Vagina (tissue), 2 donors: ENCODE measurements around the gene PTPRM.

Experiments used
- POLR2AphosphoS5 ChIP-seq, 2 donors: sonication (generic); formaldehyde crosslinking; IDR thresholded peaks; one replicate each; pipeline ENCODE4 v1.9.0; 2017; ENCODE audit warnings: antibody characterized with exemption in 2 of 2, mild to moderate bottlenecking in 2 of 2, low read depth in 1 of 2; ENCODE audit not compliant: insufficient read depth in 1 of 2
- TF ChIP-seq, protein P1 (sequence below), 3 experiments: fragments of 450-650 bp in 2 of 3; fragments of 200-600 bp in 1 of 3; sonication (generic) in 1 of 3; IDR thresholded peaks; one replicate each; pipeline ENCODE4 v1.5.1; 2017 to 2019; ENCODE audit warnings: antibody characterized with exemption in 3 of 3, mild to moderate bottlenecking in 2 of 3, moderate library complexity in 2 of 3

DNA sequence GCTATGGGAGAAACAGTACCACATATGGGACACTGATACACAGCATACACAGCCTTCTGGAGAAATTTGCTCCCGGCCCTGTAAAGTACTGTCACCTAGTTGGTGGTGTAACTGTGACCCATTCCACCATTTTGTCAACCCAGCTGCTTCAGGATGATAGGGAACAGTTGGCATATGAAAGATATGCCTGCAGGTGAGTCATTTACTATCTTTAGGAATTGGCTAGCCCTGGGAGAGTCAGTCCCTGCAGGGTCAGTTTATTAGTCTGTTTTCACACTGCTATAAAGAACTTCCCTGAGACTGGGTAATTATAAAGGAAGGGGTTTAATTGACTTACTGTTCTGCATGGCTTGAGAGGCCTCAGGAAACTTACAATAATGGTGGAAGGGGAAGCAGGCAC, 30.0 kb upstream of the PTPRM start:
- TF ChIP-seq, protein P1, sequence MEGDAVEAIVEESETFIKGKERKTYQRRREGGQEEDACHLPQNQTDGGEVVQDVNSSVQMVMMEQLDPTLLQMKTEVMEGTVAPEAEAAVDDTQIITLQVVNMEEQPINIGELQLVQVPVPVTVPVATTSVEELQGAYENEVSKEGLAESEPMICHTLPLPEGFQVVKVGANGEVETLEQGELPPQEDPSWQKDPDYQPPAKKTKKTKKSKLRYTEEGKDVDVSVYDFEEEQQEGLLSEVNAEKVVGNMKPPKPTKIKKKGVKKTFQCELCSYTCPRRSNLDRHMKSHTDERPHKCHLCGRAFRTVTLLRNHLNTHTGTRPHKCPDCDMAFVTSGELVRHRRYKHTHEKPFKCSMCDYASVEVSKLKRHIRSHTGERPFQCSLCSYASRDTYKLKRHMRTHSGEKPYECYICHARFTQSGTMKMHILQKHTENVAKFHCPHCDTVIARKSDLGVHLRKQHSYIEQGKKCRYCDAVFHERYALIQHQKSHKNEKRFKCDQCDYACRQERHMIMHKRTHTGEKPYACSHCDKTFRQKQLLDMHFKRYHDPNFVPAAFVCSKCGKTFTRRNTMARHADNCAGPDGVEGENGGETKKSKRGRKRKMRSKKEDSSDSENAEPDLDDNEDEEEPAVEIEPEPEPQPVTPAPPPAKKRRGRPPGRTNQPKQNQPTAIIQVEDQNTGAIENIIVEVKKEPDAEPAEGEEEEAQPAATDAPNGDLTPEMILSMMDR (IDR thresholded peaks at IDR 0.05) = no peak
- no peak for TF ChIP-seq POLR2AphosphoS5 (IDR thresholded peaks at IDR 0.05; ENCODE audit: insufficient read depth in 1 of 2, low read depth in 1 of 2)
